ENCODE results near the gene ASTE1. TPM values are rescaled to one million over a fixed set of nuclear protein-coding genes. Genes with fewer than 3 reads are reported as not detected.

The ASTE1 gene
- total and polyA plus RNA-seq, 2 of the 8 experiments (the other 6 are each of a cell fraction or from before 2014, with no cell fraction given): 6.4 TPM; not detected in 1

GRCh38 chr3:131072845-131073244, 46.2 kb upstream of the ASTE1 start:
- Histone ChIP-seq H3K9ac (replicated peaks in 1 of 4; ENCODE audit: extremely low read depth in 1 of 4, low read depth in 3 of 4, low read length in 3 of 4) (no peak overlapping the region), H3K14ac (ENCODE audit: insufficient read length) (no peak overlapping the region), H4K20me1 (replicated peaks in 1 of 2; ENCODE audit: control insufficient read depth in 1 of 2, insufficient read depth in 2 of 2, low read length in 2 of 2) (no peaks in the 10 kb centered on the region), H2BK20ac (ENCODE audit: low read length) (no peak overlapping the region), H2BK120ac (replicated peaks; ENCODE audit: low read depth, low read length) (no peak overlapping the region), H2AFZ (ENCODE audit: low read length) (no peak overlapping the region), H2BK12ac (ENCODE audit: low read depth, low read length) (no peak overlapping the region), H3K56ac (replicated peaks; ENCODE audit: insufficient read length, low read depth, low read length) (no peak overlapping the region), H3K4me3 (ENCODE audit: extremely low read depth in 1 of 4, insufficient read depth in 2 of 4, low read depth in 3 of 4, low read length in 4 of 4) (no peak overlapping the region), H3K4ac (replicated peaks; ENCODE audit: insufficient read length, low read depth, low read length) (no peak overlapping the region), H3K18ac (ENCODE audit: extremely low read depth, low read length) (no peak overlapping the region), H4K5ac (ENCODE audit: insufficient read length, low read depth, low read length) (no peak overlapping the region), H3K23me2 (ENCODE audit: low read depth, low read length) (no peaks in the 10 kb centered on the region), H2AK5ac (ENCODE audit: low read depth, low read length) (no peak overlapping the region), H3K27ac (ENCODE audit: low read depth, low read length) (no peak overlapping the region), H3K23ac (ENCODE audit: insufficient read length) (no peak overlapping the region), H4K8ac (ENCODE audit: extremely low read depth, insufficient read depth, low read length) (no peak overlapping the region), H3K36me3 (ENCODE audit: control insufficient read depth in 2 of 4, insufficient read depth in 4 of 4, low read length in 3 of 4) (no peaks in the 10 kb centered on the region), H2BK15ac (ENCODE audit: low read length) (no peak overlapping the region), H3K9me3 (ENCODE audit: insufficient read depth in 2 of 2, low read depth in 1 of 2, low read length in 1 of 2) (no peaks in the 10 kb centered on the region), H2BK5ac (ENCODE audit: low read depth, low read length) (no peak overlapping the region), H3K27me3 (replicated peaks in 1 of 4; ENCODE audit: control insufficient read depth in 3 of 4, extremely low read depth in 1 of 4, insufficient read depth in 3 of 4, low read length in 3 of 4) (no peaks in the 10 kb centered on the region), H4K91ac (replicated peaks; ENCODE audit: insufficient read length, low read length) (no peak overlapping the region), H3K79me1 (ENCODE audit: low read depth, low read length) (no peaks in the 10 kb centered on the region), H3K79me2 (ENCODE audit: control insufficient read depth in 1 of 2, insufficient read depth in 2 of 2, low read length in 2 of 2) (no peaks in the 10 kb centered on the region), H3K4me1 (replicated peaks in 1 of 4; ENCODE audit: control insufficient read depth in 3 of 4, insufficient read depth in 4 of 4, low read length in 3 of 4) (peaks cover 0 to 11% (median 6%) of the 10 kb centered on the region in 4 experiments), H3K4me2 (ENCODE audit: insufficient read depth in 1 of 2, low read depth in 2 of 2, low read length in 2 of 2) (no peak overlapping the region)
- DNase-seq (ENCODE audit: low read depth in 1 of 2, low spot score in 2 of 2) (no peak), FAIRE-seq (no peak)
- ChIA-PET POLR2A (ENCODE audit: partially characterized antibody) (no interaction called here), CTCF (ENCODE audit: partially characterized antibody) (no interaction called here)
- 92% methylated on average over 2 of the region's 2 CpGs; no CpG with 5 or more reads in 1 of the 2 experiments for WGBS, 2 experiments (ENCODE audit: extremely low coverage in 1 of 2, insufficient coverage in 1 of 2, insufficient read length in 1 of 2, insufficient replicate concordance in 2 of 2, low coverage in 1 of 2, low lambda C conversion rate in 2 of 2, missing lambda C conversion rate in 1 of 2)
- TF ChIP-seq NRF1 (IDR thresholded peaks at IDR 0.05; ENCODE audit: low read depth, low read length) (no peak), SIRT6 (IDR thresholded peaks at IDR 0.05; ENCODE audit: low read length) (no peak), KDM5A (IDR thresholded peaks at IDR 0.05; ENCODE audit: low read length) (no peak), TAF7 (optimal IDR thresholded peaks at IDR 0.05; ENCODE audit: borderline replicate concordance, low read depth, low read length) (no peak), CREB1 (IDR thresholded peaks at IDR 0.05) (no peak), RBBP5 (IDR thresholded peaks at IDR 0.05; ENCODE audit: borderline replicate concordance, low read depth, low read length) (no peak)
